ENCODE measurements around the gene CELF4.

DNA sequence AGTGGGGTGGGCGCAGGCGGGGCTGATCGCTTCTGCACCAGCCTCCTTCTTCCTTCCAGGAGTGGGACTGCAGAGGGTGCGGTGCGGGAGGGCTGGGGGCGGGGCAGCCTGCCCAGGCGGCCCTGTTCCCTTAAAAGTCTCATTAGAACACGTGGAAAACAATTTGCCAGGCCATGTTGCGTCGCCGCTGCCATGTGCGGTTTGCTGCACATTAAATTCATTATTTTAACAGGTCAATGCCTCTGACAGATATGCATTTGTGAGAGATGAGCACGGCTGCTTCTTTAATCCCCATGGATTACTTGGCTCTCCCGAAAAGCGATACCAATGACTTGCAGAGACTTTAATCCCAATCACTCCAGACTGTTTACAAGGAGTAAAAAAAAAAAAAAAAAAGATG is 139.0 kb downstream of the CELF4 start:
- TF ChIP-seq TAF1 (IDR thresholded peaks at IDR 0.05; ENCODE audit: low read depth) = no peak
- TF ChIP-seq EP300 (IDR thresholded peaks at IDR 0.05; ENCODE audit: borderline replicate concordance) = no peak
- TF ChIP-seq TCF12 (IDR thresholded peaks at IDR 0.05; ENCODE audit: low read depth) = no peak
- no peak for TF ChIP-seq FOXM1 (IDR thresholded peaks at IDR 0.05; ENCODE audit: borderline replicate concordance, low read depth)
- no peak for TF ChIP-seq EGR1 (IDR thresholded peaks at IDR 0.05)
- no peak for TF ChIP-seq TEAD4 (IDR thresholded peaks at IDR 0.05)
- TF ChIP-seq YY1 (IDR thresholded peaks at IDR 0.05; ENCODE audit: low read depth) = no peak
- TF ChIP-seq RAD21 (IDR thresholded peaks at IDR 0.05; ENCODE audit: low read depth) = no peak
- no peak for TF ChIP-seq CEBPB (IDR thresholded peaks at IDR 0.05)
- TF ChIP-seq CREB1 (IDR thresholded peaks at IDR 0.05; ENCODE audit: low read depth) = no peak

Measured in Ishikawa (cell line).